Measurements from ENCODE around the gene TTC9B. TPM values are rescaled to one million over a fixed set of nuclear protein-coding genes. Genes with fewer than 3 reads are reported as not detected.

The TTC9B gene
- total and polyA plus RNA-seq, 2 of the 8 experiments (the other 6 are each of a cell fraction or from before 2014, with no cell fraction given) = 0.26 TPM; not detected in 1

- no peak overlapping the region for H2BK5ac ChIP-seq (ENCODE audit: low read depth, low read length)
- H2BK120ac ChIP-seq (replicated peaks; ENCODE audit: low read depth, low read length) = no peak overlapping the region
- no peak overlapping the region for H4K8ac ChIP-seq (ENCODE audit: extremely low read depth, insufficient read depth, low read length)
- H3K23me2 ChIP-seq (ENCODE audit: low read depth, low read length) = peaks cover 4% of the 10 kb centered on the region; the same call in 1 of the 2 replicates
- no peak overlapping the region; a peak in 1 of 7 replicates for H3K9ac ChIP-seq (replicated peaks in 1 of 4; ENCODE audit: extremely low read depth in 1 of 4, low read depth in 3 of 4, low read length in 3 of 4)
- H2AK5ac ChIP-seq (ENCODE audit: low read depth, low read length) = no peak overlapping the region
- no peak overlapping the region; a peak in 1 of 8 replicates for H3K4me3 ChIP-seq (ENCODE audit: extremely low read depth in 1 of 4, insufficient read depth in 2 of 4, low read depth in 3 of 4, low read length in 4 of 4)
- H3K23ac ChIP-seq (ENCODE audit: insufficient read length) = no peak overlapping the region
- no peak overlapping the region for H3K4ac ChIP-seq (replicated peaks; ENCODE audit: insufficient read length, low read depth, low read length)
- H4K20me1 ChIP-seq (replicated peaks in 1 of 2; ENCODE audit: control insufficient read depth in 1 of 2, insufficient read depth in 2 of 2, low read length in 2 of 2) = peaks cover 0 to 3% of the 10 kb centered on the region in 2 experiments
- H3K79me2 ChIP-seq (ENCODE audit: control insufficient read depth in 1 of 2, insufficient read depth in 2 of 2, low read length in 2 of 2) = no peaks in the 10 kb centered on the region
- DNase-seq (ENCODE audit: low read depth in 1 of 2, low spot score in 2 of 2) (no peak), FAIRE-seq (no peak)
- H3K9me3 ChIP-seq (ENCODE audit: insufficient read depth in 2 of 2, low read depth in 1 of 2, low read length in 1 of 2) = no peaks in the 10 kb centered on the region
- H2BK15ac ChIP-seq (ENCODE audit: low read length) = no peak overlapping the region
- no peak overlapping the region for H3K14ac ChIP-seq (ENCODE audit: insufficient read length)
- ChIA-PET POLR2A (ENCODE audit: partially characterized antibody) (interaction anchor here (1.4 kb wide), 1 partner anchor 8 kb away, joined by 6 read pairs; no protein-coding TSS in a partner anchor), CTCF (ENCODE audit: partially characterized antibody) (interaction anchor here (0.6 to 3.6 kb wide), 8 partner anchors 10 to 170 kb away, joined by 3 to 17 read pairs (median 4); partner anchors contain the start of gene TTC9B)
- peak overlapping the region; percentile 10 to 23; a peak in 1 of 4 replicates for H3K4me2 ChIP-seq (ENCODE audit: insufficient read depth in 1 of 2, low read depth in 2 of 2, low read length in 2 of 2)
- H3K56ac ChIP-seq (replicated peaks; ENCODE audit: insufficient read length, low read depth, low read length) = no peak overlapping the region
- H3K18ac ChIP-seq (ENCODE audit: extremely low read depth, low read length) = no peak overlapping the region
- no peak overlapping the region for H4K91ac ChIP-seq (replicated peaks; ENCODE audit: insufficient read length, low read length)
- 92% methylated on average over 6 of the region's 6 CpGs; no CpG with 5 or more reads in 1 of the 2 experiments for WGBS, 2 experiments (ENCODE audit: extremely low coverage in 1 of 2, insufficient coverage in 1 of 2, insufficient read length in 1 of 2, insufficient replicate concordance in 2 of 2, low coverage in 1 of 2, low lambda C conversion rate in 2 of 2, missing lambda C conversion rate in 1 of 2)
- H3K27ac ChIP-seq (ENCODE audit: low read depth, low read length) = no peak overlapping the region
- H4K5ac ChIP-seq (ENCODE audit: insufficient read length, low read depth, low read length) = peak overlapping the region; percentile 42
- no peak overlapping the region for H2AFZ ChIP-seq (ENCODE audit: low read length)
- H3K79me1 ChIP-seq (ENCODE audit: low read depth, low read length) = no peaks in the 10 kb centered on the region
- H2BK12ac ChIP-seq (ENCODE audit: low read depth, low read length) = no peak overlapping the region
- TF ChIP-seq POLR2AphosphoS5 (IDR thresholded peaks at IDR 0.05; ENCODE audit: low read depth, low read length) (no peak), SRF (IDR thresholded peaks at IDR 0.05; ENCODE audit: low read depth, low read length) (no peak), CTBP2 (IDR thresholded peaks at IDR 0.05; ENCODE audit: borderline replicate concordance, insufficient read depth, insufficient read length, low read length) (no peak), MAFK (IDR thresholded peaks at IDR 0.05; ENCODE audit: low read depth, low read length) (no peak), KDM1A (IDR thresholded peaks at IDR 0.05; ENCODE audit: borderline replicate concordance, low read length) (no peak), HDAC2 (IDR thresholded peaks at IDR 0.05; ENCODE audit: borderline replicate concordance in 1 of 2, low read depth in 2 of 2, low read length in 2 of 2) (no peak), SAP30 (IDR thresholded peaks at IDR 0.05; ENCODE audit: insufficient read depth, insufficient replicate concordance, low read length) (no peak), POLR2A (IDR thresholded peaks at IDR 0.05; ENCODE audit: control extremely low read depth in 1 of 2, low read depth in 2 of 2, low read length in 2 of 2) (no peak)
- H3K36me3 ChIP-seq (ENCODE audit: control insufficient read depth in 2 of 4, insufficient read depth in 4 of 4, low read length in 3 of 4) = peaks cover 0 to 6% (median 0%) of the 10 kb centered on the region in 4 experiments; a peak in 4 of 8 replicates
- no peak overlapping the region for H2BK20ac ChIP-seq (ENCODE audit: low read length)
- H3K4me1 ChIP-seq (replicated peaks in 1 of 4; ENCODE audit: control insufficient read depth in 3 of 4, insufficient read depth in 4 of 4, low read length in 3 of 4) = peaks cover 0 to 20% (median 13%) of the 10 kb centered on the region in 4 experiments; a peak in 6 of 7 replicates
- peaks cover 0 to 18% (median 6%) of the 10 kb centered on the region in 4 experiments; a peak in 5 of 7 replicates for H3K27me3 ChIP-seq (replicated peaks in 1 of 4; ENCODE audit: control insufficient read depth in 3 of 4, extremely low read depth in 1 of 4, insufficient read depth in 3 of 4, low read length in 3 of 4)
Measured at GRCh38 chr19:40231057-40231456, 12.9 kb upstream of the TTC9B start.

Measured in H1 (cell line).